Calu3 (cell line): Measurements from ENCODE around the gene MED15. TPM values are rescaled to one million over a fixed set of nuclear protein-coding genes. Genes with fewer than 3 reads are reported as not detected.

Experiments
- BruUV-seq: library from RNA; stranded (reverse); fragments of 400-500 nt; replicated peaks from 2 replicates; lab custom pipeline; 2021; lab: Mats Ljungman, UMichigan
- CTCF ChIA-PET: fragments of 300-600 bp; sonication (Branson Sonifier 250); formaldehyde crosslinking; loops from one replicate; lab custom pipeline; 2022; ENCODE audit warnings: antibody characterized with exemption; lab: Charles Lee
- DNase-seq: peaks from one replicate; pipeline ENCODE4 v3.0.0; 2022
- H3K27ac Mint-ChIP-seq: one replicate; pipeline ENCODE4 v1.8.0; 2022; ENCODE audit warnings: mixed read lengths; ENCODE audit not compliant: unreplicated experiment
- H3K27me3 Mint-ChIP-seq: one replicate; pipeline ENCODE4 v1.8.0; 2022; ENCODE audit warnings: mixed read lengths; ENCODE audit not compliant: unreplicated experiment
- H3K36me3 Mint-ChIP-seq: one replicate; pipeline ENCODE4 v1.8.0; 2022; ENCODE audit warnings: mild to moderate bottlenecking, moderate library complexity, mixed read lengths; ENCODE audit not compliant: insufficient read depth, unreplicated experiment
- H3K4me1 Mint-ChIP-seq: one replicate; pipeline ENCODE4 v1.8.0; 2022; ENCODE audit warnings: mild to moderate bottlenecking, low read depth, mixed read lengths; ENCODE audit not compliant: unreplicated experiment
- H3K4me3 Mint-ChIP-seq: one replicate; pipeline ENCODE4 v1.8.0; 2022; ENCODE audit warnings: mild to moderate bottlenecking, low read depth, moderate library complexity, mixed read lengths; ENCODE audit not compliant: unreplicated experiment
- H3K9me3 Mint-ChIP-seq: one replicate; pipeline ENCODE4 v1.8.0; 2022; ENCODE audit warnings: low read depth, mixed read lengths; ENCODE audit not compliant: unreplicated experiment
- intact Hi-C: fragments of 100-400 bp; cut with micrococcal nuclease; formaldehyde crosslinking; loops from one replicate; pipeline ENCODE4 v1.10.0; 2022; ENCODE audit not compliant: unreplicated experiment
- total RNA-seq: library from RNA; stranded (reverse); gene quantifications from 2 replicates; pipeline ENCODE4 v1.2.3, GENCODE V29; 2022
- TF ChIP-seq, protein P1 (sequence below): fragments of 200-600 bp; IDR thresholded peaks from one replicate; pipeline ENCODE4 v1.8.0; 2022; ENCODE audit warnings: antibody characterized with exemption; ENCODE audit not compliant: unreplicated experiment

The MED15 gene
- total RNA-seq, 1 experiment from 2014 or later = 144 TPM

DNA sequence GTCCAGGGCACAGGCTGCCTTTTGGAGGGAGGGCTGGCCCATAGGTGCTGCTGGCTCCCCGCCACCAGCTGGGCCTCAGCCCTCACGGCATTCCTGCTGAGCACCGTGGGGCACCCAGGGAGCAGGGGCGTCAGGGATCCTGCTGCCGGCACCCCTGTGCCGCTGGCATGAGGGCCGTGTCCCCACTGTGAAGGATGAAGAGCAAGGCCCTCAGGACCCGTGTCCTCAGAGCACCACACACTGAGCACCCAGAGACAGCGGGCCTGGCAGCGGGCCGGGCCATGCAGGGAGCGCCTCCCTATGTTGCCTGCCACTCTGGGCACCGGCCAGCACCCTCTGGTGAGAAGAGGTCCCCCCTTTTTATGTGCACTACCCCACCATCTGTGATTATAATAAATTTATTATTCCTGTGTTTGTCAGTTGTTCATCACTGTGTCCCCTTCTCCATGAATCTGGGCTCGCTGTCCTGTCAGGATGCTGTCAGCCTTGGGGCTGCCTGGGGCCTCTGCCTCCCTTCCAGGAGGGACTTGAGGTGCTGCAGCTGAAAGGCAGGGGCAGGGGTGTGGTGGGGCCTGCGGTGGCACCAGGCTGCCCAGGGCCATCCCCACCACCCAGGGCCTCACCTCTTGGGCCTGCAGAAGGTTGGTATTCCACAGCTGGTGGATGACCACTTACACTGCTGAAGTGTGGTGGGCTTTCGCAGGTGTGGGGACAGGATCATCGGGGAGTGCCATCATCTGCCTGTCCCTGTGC lies 80.0 kb downstream of the MED15 start:
- CTCF ChIA-PET = no interaction called here
- no peak for DNase-seq
- intact Hi-C loops = no loop called here
- H3K27ac Mint-ChIP-seq = no peak overlapping the region
- H3K4me3 Mint-ChIP-seq = no peak overlapping the region
- H3K36me3 Mint-ChIP-seq = peaks cover 31% of the 10 kb centered on the region
- no peaks in the 10 kb centered on the region for H3K27me3 Mint-ChIP-seq
- TF ChIP-seq, protein P1, sequence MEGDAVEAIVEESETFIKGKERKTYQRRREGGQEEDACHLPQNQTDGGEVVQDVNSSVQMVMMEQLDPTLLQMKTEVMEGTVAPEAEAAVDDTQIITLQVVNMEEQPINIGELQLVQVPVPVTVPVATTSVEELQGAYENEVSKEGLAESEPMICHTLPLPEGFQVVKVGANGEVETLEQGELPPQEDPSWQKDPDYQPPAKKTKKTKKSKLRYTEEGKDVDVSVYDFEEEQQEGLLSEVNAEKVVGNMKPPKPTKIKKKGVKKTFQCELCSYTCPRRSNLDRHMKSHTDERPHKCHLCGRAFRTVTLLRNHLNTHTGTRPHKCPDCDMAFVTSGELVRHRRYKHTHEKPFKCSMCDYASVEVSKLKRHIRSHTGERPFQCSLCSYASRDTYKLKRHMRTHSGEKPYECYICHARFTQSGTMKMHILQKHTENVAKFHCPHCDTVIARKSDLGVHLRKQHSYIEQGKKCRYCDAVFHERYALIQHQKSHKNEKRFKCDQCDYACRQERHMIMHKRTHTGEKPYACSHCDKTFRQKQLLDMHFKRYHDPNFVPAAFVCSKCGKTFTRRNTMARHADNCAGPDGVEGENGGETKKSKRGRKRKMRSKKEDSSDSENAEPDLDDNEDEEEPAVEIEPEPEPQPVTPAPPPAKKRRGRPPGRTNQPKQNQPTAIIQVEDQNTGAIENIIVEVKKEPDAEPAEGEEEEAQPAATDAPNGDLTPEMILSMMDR = no peak
- H3K4me1 Mint-ChIP-seq = no peaks in the 10 kb centered on the region
- BruUV-seq = no TSS peak
- H3K9me3 Mint-ChIP-seq = no peaks in the 10 kb centered on the region

GRCh38 chr22:20588092-20588842 lies 80.9 kb downstream of the MED15 start:
- intact Hi-C loops = no loop called here
- Mint-ChIP-seq H3K4me1 (no peaks in the 10 kb centered on the region), H3K27ac (no peak overlapping the region), H3K9me3 (no peaks in the 10 kb centered on the region), H3K4me3 (no peak overlapping the region), H3K27me3 (no peaks in the 10 kb centered on the region), H3K36me3 (peaks cover 25% of the 10 kb centered on the region)
- no TSS peak for BruUV-seq
- CTCF ChIA-PET = interaction anchor here (0.8 to 1.0 kb wide), 2 partner anchors 15 to 19 kb away, joined by 3 to 5 read pairs; no protein-coding TSS in a partner anchor
- TF ChIP-seq, protein P1 = no peak
- no peak for DNase-seq

- CTCF ChIA-PET = interaction anchor here (0.6 to 1.0 kb wide), 3 partner anchors 15 to 349 kb away, joined by 3 to 5 read pairs (median 4); no protein-coding TSS in a partner anchor
- Mint-ChIP-seq H3K9me3 (no peaks in the 10 kb centered on the region), H3K4me1 (no peaks in the 10 kb centered on the region), H3K27me3 (no peaks in the 10 kb centered on the region), H3K36me3 (peaks cover 25% of the 10 kb centered on the region), H3K4me3 (no peak overlapping the region), H3K27ac (no peak overlapping the region)
- no TSS peak for BruUV-seq
- no peak for DNase-seq
- TF ChIP-seq, protein P1 = no peak
- intact Hi-C loops = no loop called here
Measured at GRCh38 chr22:20588843-20589581, 81.6 kb downstream of the MED15 start.
